Astrocyte of the hippocampus (primary cell): Measurements from ENCODE around the gene RBP7.
"Not testable (repeated sequence)": the region's sequence is repeated elsewhere in the genome, so short reads cannot be mapped to it uniquely, and the experiment has no call there.

Source experiments
- DNase-seq: peaks from one replicate; pipeline ENCODE4 v3.0.0; 2011; ENCODE audit warnings: low read depth, low spot score

Gene RBP7

GRCh38 chr1:10028956-10029500 lies 32.0 kb downstream of the RBP7 start:
- not testable (repeated sequence) for DNase-seq

- DNase-seq: peak; percentile 53
These were observed 34.4 kb downstream of the RBP7 start for GRCh38 chr1:10031461-10031860.

- peak; percentile 100 for DNase-seq
These were observed 35.7 kb downstream of the RBP7 start, which contains the start of gene UBE4B for GRCh38 chr1:10032590-10033358. TSS of gene UBE4B (plus strand) at chr1:10032958. CDS start at chr1:10033671, 713 bp downstream.

GRCh38 chr1:10033359-10033845 lies 36.4 kb downstream of the RBP7 start:
- DNase-seq: peak; percentile 60

- DNase-seq: no peak
These were observed 45.7 kb downstream of the RBP7 start for GRCh38 chr1:10042746-10043145.

GRCh38 chr1:10045480-10046355 lies 48.7 kb downstream of the RBP7 start:
- no peak for DNase-seq

GRCh38 chr1:10046356-10047085 lies 49.5 kb downstream of the RBP7 start:
- peak; percentile 62 for DNase-seq

GRCh38 chr1:10048601-10049000 lies 51.6 kb downstream of the RBP7 start:
- DNase-seq: no peak

GRCh38 chr1:10050611-10051010 lies 53.6 kb downstream of the RBP7 start:
- no peak for DNase-seq

GRCh38 chr1:10051656-10052055 lies 54.6 kb downstream of the RBP7 start:
- DNase-seq: no peak

GRCh38 chr1:10052347-10052746 lies 55.3 kb downstream of the RBP7 start:
- no peak for DNase-seq

- no peak for DNase-seq
These were observed 57.4 kb downstream of the RBP7 start for GRCh38 chr1:10054465-10054864.

GRCh38 chr1:10056599-10056987 lies 59.6 kb downstream of the RBP7 start:
- no peak for DNase-seq

- DNase-seq: peak; percentile 62
These were observed 60.3 kb downstream of the RBP7 start for GRCh38 chr1:10057343-10057742.

GRCh38 chr1:10057796-10058195 lies 60.8 kb downstream of the RBP7 start:
- DNase-seq: no peak

- DNase-seq: no peak
These were observed 62.3 kb downstream of the RBP7 start for GRCh38 chr1:10059342-10059718.

GRCh38 chr1:10060311-10061100 lies 63.5 kb downstream of the RBP7 start:
- DNase-seq: no peak

- DNase-seq: no peak
These were observed 64.2 kb downstream of the RBP7 start for GRCh38 chr1:10061276-10061675.

GRCh38 chr1:10063878-10064277 lies 66.8 kb downstream of the RBP7 start:
- DNase-seq: no peak

- DNase-seq: no peak
These were observed 67.7 kb downstream of the RBP7 start for GRCh38 chr1:10064416-10065343.
